Measurements from ENCODE around the gene NPC2. TPM values are rescaled to one million over a fixed set of nuclear protein-coding genes. Genes with fewer than 3 reads are reported as not detected.

NPC2 gene
- total and polyA plus RNA-seq, 8 donors, result 33.6 to 137 (median 59.1) TPM

- H3K4me3 ChIP-seq, result no peak overlapping the region
- no peaks in the 10 kb centered on the region for H3K36me3 ChIP-seq
- 74 to 75% methylated on average over 14 of the region's 14 CpGs for WGBS, 2 donors
- intact Hi-C loops (cut with DNase I), result no loop called here
- ATAC-seq, result peak in 2 of 4 donors; percentile 42 to 44
- no peak for TF ChIP-seq CTCF (IDR thresholded peaks at IDR 0.05)
- H3K27me3 ChIP-seq, result no peaks in the 10 kb centered on the region
- FAIRE-seq, result no peak
- H3K27ac ChIP-seq, result no peak overlapping the region
- no peaks in the 10 kb centered on the region for H3K4me1 ChIP-seq
- no peak for DNase-seq
- H3K9me3 ChIP-seq, result no peaks in the 10 kb centered on the region
Measured at GRCh38 chr14:74524076-74524811, 31.1 kb upstream of the NPC2 start.

GRCh38 chr14:74522740-74523139 lies 29.6 kb upstream of the NPC2 start:
- TF ChIP-seq CTCF (IDR thresholded peaks at IDR 0.05), result no peak
- Histone ChIP-seq H3K9me3 (no peaks in the 10 kb centered on the region), H3K4me1 (no peaks in the 10 kb centered on the region), H3K27ac (no peak overlapping the region), H3K27me3 (no peaks in the 10 kb centered on the region), H3K4me3 (no peak overlapping the region), H3K36me3 (no peaks in the 10 kb centered on the region)
- FAIRE-seq, result no peak
- no peak for ATAC-seq
- no peak for DNase-seq
- WGBS, 2 donors, result 86% methylated on average over 7 of the region's 7 CpGs
- intact Hi-C loops (cut with DNase I), result no loop called here

- no peak overlapping the region for H3K4me3 ChIP-seq
- H3K9me3 ChIP-seq, result no peaks in the 10 kb centered on the region
- no peak for DNase-seq
- intact Hi-C loops (cut with DNase I), result no loop called here
- no peaks in the 10 kb centered on the region for H3K4me1 ChIP-seq
- no peak for TF ChIP-seq CTCF (IDR thresholded peaks at IDR 0.05)
- 84 to 85% methylated on average over 9 to 10 of the region's 10 CpGs for WGBS, 2 donors
- FAIRE-seq, result no peak
- H3K27me3 ChIP-seq, result no peaks in the 10 kb centered on the region
- no peaks in the 10 kb centered on the region for H3K36me3 ChIP-seq
- ATAC-seq, result no peak
- H3K27ac ChIP-seq, result no peak overlapping the region
Measured at GRCh38 chr14:74521756-74522155, 28.7 kb upstream of the NPC2 start.

GRCh38 chr14:74519316-74520074 lies 26.4 kb upstream of the NPC2 start:
- TF ChIP-seq CTCF (IDR thresholded peaks at IDR 0.05), result no peak
- DNase-seq (peak in 1 of 6 donors; percentile 30), FAIRE-seq (no peak), ATAC-seq (no peak)
- Histone ChIP-seq H3K36me3 (no peaks in the 10 kb centered on the region), H3K9me3 (no peaks in the 10 kb centered on the region), H3K4me3 (no peak overlapping the region), H3K4me1 (no peaks in the 10 kb centered on the region), H3K27me3 (no peaks in the 10 kb centered on the region), H3K27ac (no peak overlapping the region)
- intact Hi-C loops (cut with DNase I), result no loop called here
- 65 to 78% methylated on average over 6 of the region's 6 CpGs for WGBS, 2 donors

- FAIRE-seq, result no peak
- Histone ChIP-seq H3K4me1 (no peaks in the 10 kb centered on the region), H3K27me3 (no peaks in the 10 kb centered on the region), H3K36me3 (no peaks in the 10 kb centered on the region), H3K9me3 (no peaks in the 10 kb centered on the region), H3K27ac (no peak overlapping the region), H3K4me3 (no peak overlapping the region)
- no peak for TF ChIP-seq CTCF (IDR thresholded peaks at IDR 0.05)
- peak in 1 of 6 donors; percentile 21 for DNase-seq
- ATAC-seq, result no peak
- 90 to 92% methylated on average over 6 of the region's 6 CpGs for WGBS, 2 donors
- intact Hi-C loops (cut with DNase I), result no loop called here
Measured at GRCh38 chr14:74518221-74518620, 25.1 kb upstream of the NPC2 start.
